GM23248 (cell line): ENCODE measurements around the gene EIF4A2. TPM values are rescaled to one million over a fixed set of nuclear protein-coding genes. Genes with fewer than 3 reads are reported as not detected.

Experiments
- DNase-seq: peaks from one replicate; pipeline ENCODE4 v3.0.0-alpha.2; 2015
- H2AFZ ChIP-seq: fragments of 200-600 bp; sonication (generic); 2 replicates; pipeline ENCODE4 v1.6.1; 2016; ENCODE audit warnings: antibody characterized with exemption
- H3F3A ChIP-seq: fragments of 200-600 bp; sonication (generic); 2 replicates; pipeline ENCODE4 v1.6.1; 2016; ENCODE audit warnings: mild to moderate bottlenecking, antibody characterized with exemption, mixed run types; ENCODE audit not compliant: insufficient read depth
- H3K27ac ChIP-seq: fragments of 200-600 bp; sonication (generic); 2 replicates; pipeline ENCODE4 v1.5.1; 2016; ENCODE audit warnings: mild to moderate bottlenecking
- H3K27me3 ChIP-seq: fragments of 200-600 bp; sonication (generic); replicated peaks from 2 replicates; pipeline ENCODE4 v1.6.1; 2016; ENCODE audit warnings: mild to moderate bottlenecking; ENCODE audit not compliant: insufficient read depth
- H3K36me3 ChIP-seq: fragments of 200-600 bp; sonication (generic); 2 replicates; pipeline ENCODE4 v1.6.1; 2016; ENCODE audit warnings: low read depth, mild to moderate bottlenecking
- H3K4me1 ChIP-seq: fragments of 200-600 bp; sonication (generic); 2 replicates; pipeline ENCODE4 v1.6.1; 2016; ENCODE audit warnings: mild to moderate bottlenecking; ENCODE audit not compliant: insufficient read depth
- H3K4me2 ChIP-seq: fragments of 200-600 bp; sonication (generic); one replicate; pipeline ENCODE4 v1.6.1; 2016; ENCODE audit warnings: mild to moderate bottlenecking; ENCODE audit not compliant: unreplicated experiment
- H3K4me3 ChIP-seq: fragments of 200-600 bp; sonication (generic); 2 replicates; pipeline ENCODE4 v1.5.1; 2016; ENCODE audit warnings: mild to moderate bottlenecking
- H3K79me2 ChIP-seq: fragments of 200-600 bp; sonication (generic); 2 replicates; pipeline ENCODE4 v1.6.1; 2016; ENCODE audit warnings: mild to moderate bottlenecking; ENCODE audit not compliant: insufficient read depth
- H3K9ac ChIP-seq: fragments of 200-600 bp; sonication (generic); 2 replicates; pipeline ENCODE4 v1.6.1; 2016; ENCODE audit warnings: mild to moderate bottlenecking
- H3K9me2 ChIP-seq: fragments of 200-600 bp; sonication (generic); 2 replicates; pipeline ENCODE4 v1.6.1; 2016; ENCODE audit warnings: mixed run types, mild to moderate bottlenecking, moderate library complexity; ENCODE audit not compliant: insufficient read depth
- H3K9me3 ChIP-seq: fragments of 200-600 bp; sonication (generic); one replicate; pipeline ENCODE4 v1.6.1; 2017; ENCODE audit warnings: low read depth
- H4K20me1 ChIP-seq: fragments of 200-600 bp; sonication (generic); 2 replicates; pipeline ENCODE4 v1.6.0; 2016; ENCODE audit not compliant: insufficient read depth
- EZH2 ChIP-seq: fragments of 200-600 bp; sonication (generic); IDR thresholded peaks from 2 replicates; pipeline ENCODE4 v1.6.1; 2018; ENCODE audit warnings: antibody characterized with exemption, mild to moderate bottlenecking; ENCODE audit not compliant: insufficient read depth, poor library complexity, severe bottlenecking
- EZH2phosphoT487 ChIP-seq: fragments of 200-600 bp; sonication (generic); IDR thresholded peaks from 2 replicates; pipeline ENCODE4 v1.6.1; 2018; ENCODE audit warnings: antibody characterized with exemption, moderate library complexity, mild to moderate bottlenecking, low read depth; ENCODE audit not compliant: insufficient read depth
- WGBS, 2 experiments: methylation state at CpG; one replicate each; pipeline ENCODE4 v1.1.6; 2015 to 2017; ENCODE audit warnings: low lambda C conversion rate in 2 of 2, low coverage in 1 of 2; ENCODE audit errors: missing lambda C conversion rate in 2 of 2; 5-methylcytosine and 5-hydroxymethylcytosine counted together
- in situ Hi-C: fragments of 300-500 bp; cut with MboI; formaldehyde crosslinking; loops from 2 replicates; pipeline ENCODE4 v1.15.0; 2020
- polyA plus RNA-seq: library from polyadenylated mRNA; unstranded; fragments of >200 nt; fragmentation: Nextera tagmentation; extraction: Ambion mirVana; gene quantifications from 2 replicates; pipeline ENCODE4 v1.2.1, GENCODE V29; 2016
- total RNA-seq: library from RNA; depleted of rRNA; stranded (reverse); fragments of >200 nt; shearing (Covaris generic); gene quantifications from 2 replicates; pipeline ENCODE4 v1.2.3, GENCODE V29; 2014

The EIF4A2 gene
- total and polyA plus RNA-seq, 2 experiments from 2014 or later, result 122 to 426 TPM

DNA sequence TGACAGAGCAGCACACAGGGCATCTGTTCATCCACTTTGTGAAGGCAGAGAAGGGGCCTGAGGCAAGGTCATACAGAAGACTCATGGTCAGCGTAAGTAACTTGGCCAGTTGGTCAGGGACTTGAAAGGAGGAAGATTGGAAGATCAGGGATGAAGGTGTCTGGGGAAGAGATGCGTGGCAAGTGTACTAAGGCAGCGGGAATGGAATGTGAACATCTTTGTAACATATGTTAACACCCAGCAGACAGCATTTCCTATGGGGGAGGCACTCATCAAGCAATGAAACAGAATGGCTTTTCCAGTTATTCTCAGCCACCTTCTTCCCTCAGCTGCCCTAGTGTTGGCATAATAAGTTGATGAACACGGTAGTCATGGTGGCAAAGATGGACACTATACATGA lies 30.7 kb downstream of the EIF4A2 start:
- in situ Hi-C loops, result loop anchor here (10.0 to 25.0 kb wide), 2 partner anchors 199 to 827 kb away; partner anchors contain the start of gene AHSG
- H3K79me2 ChIP-seq, result no peaks in the 10 kb centered on the region
- DNase-seq, result no peak

DNA sequence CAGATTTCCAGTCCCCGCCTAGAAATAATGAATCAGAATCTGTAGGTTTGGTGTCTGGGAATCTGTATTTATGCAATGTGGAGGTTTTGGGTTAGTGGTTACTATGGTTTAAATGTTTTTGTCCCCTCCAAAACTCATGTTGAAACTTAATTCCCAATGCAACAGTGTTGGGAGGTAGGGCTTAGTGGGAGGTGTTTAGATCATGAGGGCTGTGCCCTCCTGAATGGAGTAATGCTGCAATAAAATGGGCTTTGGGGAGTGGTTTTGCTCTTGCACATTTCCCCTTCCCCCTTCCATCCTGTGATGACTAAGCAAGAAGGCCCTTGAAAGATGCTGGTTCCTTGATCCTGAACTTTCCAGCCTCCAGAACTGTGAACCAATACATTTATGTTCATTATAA lies 32.1 kb downstream of the EIF4A2 start:
- no peak overlapping the region for H2AFZ ChIP-seq
- TF ChIP-seq EZH2 (no peak), EZH2phosphoT487 (no peak)

More for the DNA sequence above, 30.7 kb downstream of the EIF4A2 start:
- Histone ChIP-seq H3K27me3 (no peaks in the 10 kb centered on the region), H3K4me3 (no peak overlapping the region), H3K9me2 (no peaks in the 10 kb centered on the region), H3F3A (no peaks in the 10 kb centered on the region), H3K9me3 (no peaks in the 10 kb centered on the region), H3K36me3 (no peaks in the 10 kb centered on the region), H3K27ac (no peak overlapping the region), H3K4me1 (peaks cover 6% of the 10 kb centered on the region), H3K9ac (no peak overlapping the region), H4K20me1 (no peaks in the 10 kb centered on the region), H3K4me2 (no peak overlapping the region), H2AFZ (no peak overlapping the region)
- 50 to 55% methylated on average over 4 of the region's 4 CpGs for WGBS, 2 experiments
- TF ChIP-seq EZH2phosphoT487 (no peak), EZH2 (no peak)

DNA sequence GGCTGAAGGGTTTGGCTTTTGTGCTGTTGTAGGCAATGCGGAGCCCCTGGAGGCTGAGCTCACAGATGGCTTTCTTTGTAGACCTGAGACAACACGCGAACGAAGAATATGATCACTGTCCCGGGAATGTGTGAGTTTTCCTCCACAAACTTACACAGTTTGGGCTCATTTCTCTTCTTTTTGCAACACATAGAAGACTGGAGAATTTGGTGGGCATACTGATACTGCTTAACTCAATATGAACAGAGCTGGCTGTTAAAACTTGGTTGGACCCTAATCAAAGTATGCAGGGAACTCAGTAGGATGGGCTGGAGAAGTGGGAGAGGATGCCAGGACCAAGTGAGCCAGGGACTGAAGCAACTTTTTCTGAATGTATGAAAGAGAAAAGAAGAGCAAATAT lies 35.1 kb downstream of the EIF4A2 start:
- Histone ChIP-seq H3K4me1 (peaks cover 18% of the 10 kb centered on the region), H2AFZ (no peak overlapping the region), H3K79me2 (no peaks in the 10 kb centered on the region), H3K36me3 (no peaks in the 10 kb centered on the region), H3K9ac (no peak overlapping the region), H3K9me3 (no peaks in the 10 kb centered on the region), H4K20me1 (no peaks in the 10 kb centered on the region), H3K9me2 (no peaks in the 10 kb centered on the region), H3K4me3 (no peak overlapping the region), H3K27ac (no peak overlapping the region), H3K4me2 (no peak overlapping the region), H3F3A (peaks cover 7% of the 10 kb centered on the region; the same call in 1 of the 2 replicates), H3K27me3 (no peaks in the 10 kb centered on the region)
- in situ Hi-C loops, result loop anchor here (10.0 to 25.0 kb wide), 2 partner anchors 204 to 831 kb away; partner anchors contain the start of gene AHSG
- WGBS, 2 experiments, result 92 to 94% methylated on average over 5 of the region's 5 CpGs
- TF ChIP-seq EZH2 (no peak), EZH2phosphoT487 (no peak)
- no peak for DNase-seq

More for the DNA sequence above, 32.1 kb downstream of the EIF4A2 start:
- in situ Hi-C loops, result loop anchor here (10.0 to 25.0 kb wide), 2 partner anchors 201 to 828 kb away; partner anchors contain the start of gene AHSG
- 91 to 94% methylated on average over 1 of the region's 1 CpG for WGBS, 2 experiments
- no peak overlapping the region for H3K4me3 ChIP-seq
- H3K4me2 ChIP-seq, result no peak overlapping the region
- H3K9ac ChIP-seq, result no peak overlapping the region
- no peaks in the 10 kb centered on the region for H3K27me3 ChIP-seq
- H3K9me3 ChIP-seq, result no peaks in the 10 kb centered on the region
- no peaks in the 10 kb centered on the region for H3K79me2 ChIP-seq
- no peaks in the 10 kb centered on the region for H3K9me2 ChIP-seq
- no peaks in the 10 kb centered on the region for H4K20me1 ChIP-seq
- H3K36me3 ChIP-seq, result no peaks in the 10 kb centered on the region
- H3K4me1 ChIP-seq, result peaks cover 6% of the 10 kb centered on the region
- no peak overlapping the region for H3K27ac ChIP-seq
- no peaks in the 10 kb centered on the region for H3F3A ChIP-seq
- DNase-seq, result peak; percentile 60

DNA sequence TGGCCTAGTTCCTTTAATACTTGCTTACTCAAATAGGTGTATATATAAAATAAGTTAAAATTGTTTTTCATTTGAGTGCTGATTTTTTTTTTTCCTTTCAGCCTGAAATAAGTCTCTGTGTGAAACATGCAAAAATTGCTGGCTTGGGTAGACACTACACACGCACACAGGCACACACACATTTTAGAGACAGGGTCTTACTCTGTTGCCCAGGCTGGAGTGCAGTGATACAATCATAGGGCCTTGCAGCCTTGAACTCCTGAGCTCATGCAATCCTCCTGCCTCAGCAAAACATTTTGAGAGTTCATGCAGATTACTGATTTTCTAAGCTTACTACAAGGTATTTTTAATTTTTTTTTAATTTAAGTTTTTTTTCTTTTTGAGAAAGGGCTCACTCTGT lies 35.6 kb downstream of the EIF4A2 start:
- in situ Hi-C loops, result loop anchor here (10.0 to 25.0 kb wide), 2 partner anchors 204 to 832 kb away; partner anchors contain the start of gene AHSG

More for the DNA sequence above, 35.6 kb downstream of the EIF4A2 start:
- Histone ChIP-seq H2AFZ (no peak overlapping the region), H4K20me1 (no peaks in the 10 kb centered on the region), H3K27me3 (no peaks in the 10 kb centered on the region), H3K36me3 (no peaks in the 10 kb centered on the region), H3K9me2 (no peaks in the 10 kb centered on the region), H3K27ac (no peak overlapping the region), H3K4me1 (peaks cover 18% of the 10 kb centered on the region), H3K4me2 (no peak overlapping the region), H3K9ac (no peak overlapping the region), H3K9me3 (no peaks in the 10 kb centered on the region), H3F3A (peaks cover 7% of the 10 kb centered on the region; the same call in 1 of the 2 replicates), H3K4me3 (no peak overlapping the region), H3K79me2 (no peaks in the 10 kb centered on the region)
- DNase-seq, result no peak
- TF ChIP-seq EZH2, result no peak
- 37 to 53% methylated on average over 1 of the region's 1 CpG for WGBS, 2 experiments
